IPS DF 19.7 (cell line): ENCODE results near the gene PLLP.

Source experiments
- DNase-seq: peaks from one replicate; pipeline ENCODE4 v3.0.0-alpha.2; 2013; ENCODE audit warnings: low read depth, low spot score

PLLP gene, protein sequence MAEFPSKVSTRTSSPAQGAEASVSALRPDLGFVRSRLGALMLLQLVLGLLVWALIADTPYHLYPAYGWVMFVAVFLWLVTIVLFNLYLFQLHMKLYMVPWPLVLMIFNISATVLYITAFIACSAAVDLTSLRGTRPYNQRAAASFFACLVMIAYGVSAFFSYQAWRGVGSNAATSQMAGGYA

DNA sequence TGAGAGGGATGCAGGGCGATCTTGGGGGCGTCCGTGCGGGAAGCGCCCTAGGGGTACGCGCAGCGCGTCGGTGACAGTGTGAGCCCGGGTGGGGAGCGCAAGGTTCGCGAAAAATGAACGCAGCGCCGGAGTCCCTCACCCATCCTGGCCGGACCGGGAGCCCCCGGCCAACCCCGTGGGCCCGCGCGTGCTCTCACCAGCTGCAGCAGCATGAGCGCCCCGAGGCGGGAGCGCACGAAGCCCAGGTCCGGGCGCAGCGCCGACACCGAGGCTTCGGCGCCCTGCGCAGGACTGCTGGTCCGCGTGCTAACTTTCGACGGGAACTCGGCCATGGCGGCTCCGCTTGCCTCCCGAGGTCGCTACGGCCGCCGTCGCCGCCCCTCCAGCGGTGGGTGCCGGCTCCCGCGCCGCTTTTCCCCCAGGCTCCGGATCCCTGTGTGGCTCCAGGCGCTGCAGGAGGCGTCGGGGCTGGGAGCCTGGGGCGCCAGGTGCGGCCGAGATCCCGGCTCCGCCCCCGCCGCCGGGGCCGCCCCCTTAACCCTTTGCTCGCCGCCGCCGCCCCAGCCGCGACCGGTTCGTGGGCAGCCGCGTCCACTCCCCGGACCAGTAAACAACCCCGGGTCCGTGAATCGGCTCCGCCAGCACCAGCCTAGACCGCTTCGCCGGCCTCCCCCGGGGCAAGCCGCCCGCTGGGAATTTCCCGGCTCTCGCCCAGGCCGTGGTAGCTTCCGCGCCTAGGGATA lies at the start of gene PLLP:
Gene PLLP (minus strand): TSS at position 464 of the 743 bp plus-strand sequence. CDS start 132 bp downstream, at position 332.
- DNase-seq: no peak

DNA sequence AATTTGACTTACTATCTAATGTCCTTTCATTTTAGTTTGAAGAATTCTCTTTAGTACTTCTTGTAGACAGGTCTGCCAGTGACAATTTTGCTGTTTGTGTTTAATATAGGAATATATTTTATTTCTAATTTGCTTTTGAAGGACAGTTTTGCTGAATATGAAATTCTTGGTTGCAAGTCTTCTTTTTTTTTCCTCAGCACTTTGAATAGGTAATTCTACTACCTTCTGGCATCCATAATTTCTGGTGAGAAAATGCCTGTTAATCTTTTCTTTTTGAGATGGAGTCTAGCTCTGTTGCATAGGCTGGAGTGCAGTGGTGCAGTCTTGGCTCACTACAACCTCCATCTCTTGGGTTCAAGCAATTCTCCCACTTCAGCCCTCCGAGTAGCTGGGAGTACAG lies 48.9 kb upstream of the PLLP start:
- DNase-seq: no peak

DNA sequence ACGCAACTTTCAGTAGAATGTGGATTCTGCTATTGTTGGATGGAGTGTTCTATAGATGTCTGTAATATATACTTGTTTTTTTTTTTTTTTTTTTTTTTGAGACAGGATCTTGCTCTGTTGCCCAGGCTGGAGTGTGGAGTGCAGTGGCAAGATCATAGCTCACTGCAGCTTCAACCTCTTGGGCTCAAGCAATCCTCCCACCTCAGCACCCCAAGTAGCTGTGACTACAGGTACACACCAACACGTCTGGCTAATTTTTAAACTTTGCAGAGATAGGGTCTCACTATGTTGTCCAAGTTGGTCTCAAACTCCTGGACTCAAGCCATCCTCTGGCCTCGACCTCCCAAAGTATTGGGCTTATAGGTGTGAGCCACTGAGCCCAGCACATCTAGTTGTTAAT lies 46.9 kb upstream of the PLLP start:
- no peak for DNase-seq

DNA sequence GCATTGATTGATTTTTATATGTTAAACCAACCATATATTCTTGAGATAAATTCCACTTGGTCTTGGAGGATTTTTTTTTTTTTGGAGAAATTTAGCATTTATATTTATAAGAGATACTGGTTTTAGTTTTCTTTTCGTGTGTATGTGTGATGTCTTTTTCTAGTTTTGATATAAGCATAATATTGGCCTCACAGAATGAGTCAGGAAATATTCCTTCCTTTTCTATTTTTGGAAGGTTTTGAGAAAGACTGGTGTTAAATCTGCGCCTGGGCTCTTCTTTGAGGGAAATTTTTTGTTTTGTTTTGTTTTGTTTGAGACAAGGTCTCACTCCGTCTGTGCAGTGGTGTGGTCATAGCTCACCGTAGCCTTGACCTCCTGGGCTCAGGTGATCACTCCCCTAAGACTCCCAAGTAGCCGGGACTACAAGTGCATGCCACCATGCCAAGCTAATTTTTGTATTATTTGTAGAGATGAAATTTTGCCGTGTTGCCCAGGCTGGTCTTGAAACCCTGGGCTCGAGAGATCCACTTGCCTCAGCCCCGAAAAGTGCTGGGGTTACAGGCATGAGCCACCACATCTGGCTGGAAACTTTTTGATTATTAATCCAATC lies 45.4 kb upstream of the PLLP start:
- no peak for DNase-seq

DNA sequence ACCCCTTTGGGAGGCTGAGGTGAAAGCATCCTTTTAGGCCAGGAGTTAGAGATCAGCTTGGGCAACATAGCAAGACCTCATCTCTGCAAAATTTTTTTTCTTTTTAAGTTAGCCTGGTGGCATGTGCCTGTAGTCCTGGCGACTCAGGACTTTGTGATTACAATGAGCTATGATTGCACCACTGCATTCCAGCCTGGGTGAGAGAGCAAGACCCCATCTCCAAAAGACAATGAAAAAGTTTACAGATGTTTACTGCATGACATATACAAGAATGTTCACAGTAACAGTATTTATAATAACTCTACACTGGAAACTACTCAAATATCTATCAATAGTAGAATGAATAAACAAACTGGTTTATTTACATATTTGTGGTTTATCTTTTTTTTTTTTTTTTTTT lies 41.0 kb upstream of the PLLP start:
- no peak for DNase-seq

DNA sequence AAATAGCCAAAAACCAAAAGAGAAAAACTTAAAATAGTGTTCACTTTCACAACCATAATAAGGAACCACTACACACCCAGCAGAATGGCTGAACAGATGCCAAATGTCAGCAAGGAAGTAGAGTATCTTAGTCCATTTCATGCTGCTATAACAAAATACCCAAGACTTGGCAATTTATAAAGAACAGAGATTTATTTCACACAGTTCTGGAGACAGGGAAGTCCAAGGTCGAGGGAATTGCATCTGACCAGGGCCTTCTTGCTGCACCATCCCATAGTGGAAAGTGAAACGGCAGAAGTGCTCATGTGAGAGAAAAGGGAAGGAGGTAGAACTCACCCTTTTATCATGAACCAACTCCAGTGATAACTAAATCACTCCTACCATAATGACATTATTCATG lies 40.3 kb upstream of the PLLP start:
- DNase-seq: no peak

DNA sequence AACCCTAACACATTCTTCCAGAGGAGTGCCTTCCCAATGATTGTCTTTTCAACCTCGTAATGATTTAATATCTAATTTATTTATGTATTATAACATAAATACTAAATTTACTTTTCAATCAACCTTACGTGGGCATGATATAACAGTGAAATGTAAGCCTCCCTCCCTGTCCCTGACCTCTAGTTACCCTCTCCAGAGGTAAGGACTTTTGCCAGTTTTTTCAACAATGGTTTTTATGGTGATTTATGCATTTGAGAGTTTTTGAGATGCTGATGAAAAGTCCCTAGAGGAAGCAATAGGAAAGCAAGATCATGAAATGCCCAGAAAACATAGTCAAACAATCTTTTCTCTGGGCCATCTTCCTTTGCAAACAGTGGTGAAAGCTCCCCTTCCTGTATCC lies 35.2 kb upstream of the PLLP start:
- no peak for DNase-seq

DNA sequence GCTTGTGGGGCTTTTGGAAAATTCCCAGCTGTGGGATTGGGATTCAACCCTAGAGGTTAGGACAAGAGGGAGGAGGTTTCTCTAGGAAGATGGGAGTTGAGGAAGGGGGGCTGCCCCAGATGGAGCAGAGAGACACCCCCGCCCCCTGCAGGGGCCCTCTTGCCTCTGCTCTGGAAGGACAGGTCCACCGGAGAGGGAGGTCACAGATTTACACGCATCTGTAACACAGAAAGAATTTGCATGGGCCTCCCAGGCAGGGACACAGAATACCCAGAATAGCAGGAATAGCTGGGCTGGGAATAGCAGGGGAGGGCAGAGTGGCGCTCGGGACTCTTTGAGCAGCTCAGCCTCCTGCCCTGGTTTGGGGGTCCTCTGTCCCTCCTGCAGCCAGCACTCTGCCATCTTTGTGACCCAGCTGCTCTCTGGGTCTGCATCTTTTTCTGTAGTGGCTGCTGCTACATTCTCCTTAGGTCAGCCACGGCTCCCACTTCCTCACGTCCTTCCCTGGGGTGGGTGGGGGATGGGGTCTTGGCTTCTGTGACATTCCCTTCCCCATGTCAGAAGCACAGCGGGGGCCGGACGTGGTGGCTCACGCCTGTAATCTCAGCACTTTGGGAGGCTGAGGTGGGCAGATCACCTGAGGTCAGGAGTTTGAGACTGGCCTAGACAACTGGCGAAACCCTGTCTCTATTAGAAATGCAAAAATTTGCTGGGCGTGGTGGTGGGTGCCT lies 33.9 kb upstream of the PLLP start:
- DNase-seq: no peak

DNA sequence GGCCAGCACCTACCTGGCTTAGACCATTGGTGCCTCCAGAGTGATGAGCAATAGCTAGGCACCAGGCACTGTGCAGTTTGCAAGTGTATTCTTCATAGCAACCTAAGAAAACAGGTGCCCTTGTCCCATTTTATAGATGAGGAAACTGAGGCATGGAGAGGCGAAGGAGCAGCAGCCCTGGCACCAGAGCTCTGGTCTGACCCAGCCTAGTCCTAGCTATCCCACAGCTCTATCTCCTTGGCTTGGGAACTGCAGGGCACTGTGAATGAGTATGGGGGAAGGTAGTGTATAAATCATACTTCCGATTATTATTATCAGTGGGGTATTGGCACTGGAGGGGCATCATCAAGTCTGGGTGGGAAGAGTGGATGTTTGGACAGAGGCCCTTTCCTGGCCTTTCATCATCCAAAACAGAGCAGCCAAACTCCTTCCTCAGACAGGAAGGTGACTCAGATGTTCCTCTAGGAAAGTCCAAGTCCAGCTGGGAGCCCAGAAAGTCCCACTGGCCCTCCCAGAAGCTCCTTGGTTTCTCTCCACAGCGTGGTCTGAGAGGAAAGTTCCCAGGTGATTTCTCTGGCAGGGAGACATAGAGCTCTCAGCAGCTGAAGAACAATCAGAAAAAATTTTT lies 32.0 kb upstream of the PLLP start:
- DNase-seq: no peak

DNA sequence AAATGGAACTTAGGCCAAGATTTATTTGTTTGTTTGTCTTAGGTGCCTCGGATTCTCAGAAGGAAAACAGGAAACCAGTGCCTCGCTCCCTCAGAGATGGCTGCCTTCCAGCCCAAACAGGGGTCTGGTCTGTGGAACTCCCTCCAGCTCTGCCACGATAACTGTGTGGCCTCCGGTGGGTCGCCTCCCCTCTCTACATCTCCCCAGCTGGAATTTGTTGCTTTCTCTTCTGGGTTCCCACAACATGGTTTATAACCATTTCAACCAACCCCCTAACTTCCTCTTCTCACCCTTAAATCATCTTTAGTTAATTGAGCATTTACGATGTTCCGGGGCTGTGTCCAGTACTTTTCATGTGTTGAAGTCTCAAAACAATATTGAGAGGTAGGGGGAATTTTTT lies 30.9 kb upstream of the PLLP start:
- no peak for DNase-seq

DNA sequence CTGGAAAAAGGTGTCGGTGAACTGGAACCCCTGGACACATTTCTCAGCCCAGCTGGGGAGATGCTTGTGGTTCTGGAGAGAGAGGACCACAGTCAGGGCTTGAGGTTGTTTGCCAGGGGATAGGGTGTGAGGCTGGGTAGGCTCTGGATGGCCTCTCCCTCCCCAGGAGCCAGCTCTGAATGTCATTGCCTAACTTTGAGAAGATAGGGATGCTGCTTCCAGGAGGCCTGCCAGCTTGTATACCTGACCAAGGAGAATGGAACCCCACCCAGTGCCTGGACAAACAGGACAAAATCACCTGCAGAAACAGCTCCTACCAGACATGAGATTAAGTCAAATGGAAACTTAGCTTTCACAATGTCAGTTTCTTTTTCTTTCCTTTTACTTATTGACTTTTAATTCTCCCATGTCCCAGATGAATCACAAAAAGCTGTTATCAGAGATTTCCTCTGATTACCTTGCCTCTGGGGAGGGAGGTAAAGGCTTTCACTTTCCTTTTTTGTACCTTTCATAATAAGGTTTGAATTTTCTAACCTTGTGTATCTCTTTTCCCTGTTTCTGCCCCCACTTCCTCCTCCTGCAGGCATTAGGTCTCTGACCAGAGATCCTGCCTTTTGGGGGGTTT lies 29.8 kb upstream of the PLLP start:
- no peak for DNase-seq

DNA sequence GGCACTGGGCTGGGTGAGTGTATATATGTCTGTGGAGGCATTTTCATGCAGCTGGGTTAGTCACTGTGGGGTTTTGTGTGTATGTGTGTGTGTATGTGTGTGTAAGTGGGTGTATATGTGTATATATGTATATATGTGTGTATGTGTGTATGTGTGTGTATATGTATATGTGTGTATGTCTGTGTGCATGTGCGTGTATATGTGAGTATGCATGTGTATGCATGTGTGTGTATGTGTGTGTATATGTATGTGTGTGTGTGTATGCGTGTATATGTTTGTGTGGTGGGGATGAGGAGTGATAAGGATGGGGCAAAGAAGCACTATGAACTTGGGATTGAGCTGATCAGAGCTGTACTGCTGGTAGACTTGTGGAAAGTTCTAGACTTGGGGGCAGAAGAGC lies 29.0 kb upstream of the PLLP start:
- no peak for DNase-seq

DNA sequence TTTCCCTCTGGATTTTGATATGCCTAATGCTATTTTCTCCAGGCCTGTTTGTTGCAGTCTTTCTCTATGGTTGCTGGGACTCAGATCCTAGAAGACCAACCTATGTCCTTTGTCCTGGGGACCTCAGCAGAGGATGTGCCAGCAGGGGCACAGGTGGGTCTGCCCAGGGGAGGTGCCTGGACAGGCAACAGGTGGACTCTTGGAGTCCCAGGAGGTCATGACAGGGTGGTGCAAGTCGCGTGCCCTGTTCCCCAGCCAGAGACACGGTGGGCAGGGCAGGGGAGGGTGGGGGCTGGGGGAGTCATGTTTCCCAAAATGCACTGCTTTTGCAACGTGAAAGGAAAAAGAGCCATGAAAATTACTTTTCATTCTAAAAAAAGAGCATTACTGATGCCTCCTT lies 26.3 kb upstream of the PLLP start:
- no peak for DNase-seq

DNA sequence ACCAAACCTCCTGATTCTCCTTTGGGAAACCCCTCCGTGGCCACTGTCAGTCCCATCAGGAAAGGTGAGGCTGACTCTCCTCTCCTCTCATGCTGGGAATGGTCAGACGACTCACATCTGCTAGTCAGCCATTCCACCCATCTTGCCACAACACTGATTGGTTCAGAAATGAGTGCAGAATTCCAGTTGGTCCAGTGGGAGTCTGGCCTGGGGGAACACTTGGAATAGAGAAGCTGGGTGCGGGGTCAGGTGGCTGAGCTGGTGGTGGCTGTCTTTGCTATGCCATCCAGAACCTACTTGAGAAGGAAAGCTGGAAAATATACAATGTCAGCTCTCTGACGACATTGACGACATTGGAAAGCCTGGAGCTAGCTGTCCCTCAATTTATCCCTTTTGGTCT lies 23.6 kb upstream of the PLLP start:
- no peak for DNase-seq

DNA sequence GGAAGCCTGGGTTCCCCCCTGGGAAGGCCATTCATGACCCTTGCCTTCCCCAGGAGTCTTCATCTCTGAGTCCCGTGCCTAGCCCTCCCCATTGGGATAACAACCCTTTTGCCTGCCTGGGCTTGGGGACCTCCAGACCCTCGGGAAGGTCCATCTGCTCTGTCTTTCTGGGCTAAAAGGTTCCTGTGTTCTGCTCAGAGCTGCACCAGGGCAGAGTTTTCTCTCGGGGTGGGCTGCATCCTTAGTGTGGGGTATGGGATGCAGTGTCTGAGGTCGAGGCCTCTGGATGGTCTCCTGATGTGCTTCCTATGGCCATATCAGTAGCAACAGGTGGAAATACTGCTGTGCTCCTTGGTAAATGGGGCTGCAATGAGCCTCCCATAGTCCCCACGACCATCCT lies 22.9 kb upstream of the PLLP start:
- DNase-seq: no peak

DNA sequence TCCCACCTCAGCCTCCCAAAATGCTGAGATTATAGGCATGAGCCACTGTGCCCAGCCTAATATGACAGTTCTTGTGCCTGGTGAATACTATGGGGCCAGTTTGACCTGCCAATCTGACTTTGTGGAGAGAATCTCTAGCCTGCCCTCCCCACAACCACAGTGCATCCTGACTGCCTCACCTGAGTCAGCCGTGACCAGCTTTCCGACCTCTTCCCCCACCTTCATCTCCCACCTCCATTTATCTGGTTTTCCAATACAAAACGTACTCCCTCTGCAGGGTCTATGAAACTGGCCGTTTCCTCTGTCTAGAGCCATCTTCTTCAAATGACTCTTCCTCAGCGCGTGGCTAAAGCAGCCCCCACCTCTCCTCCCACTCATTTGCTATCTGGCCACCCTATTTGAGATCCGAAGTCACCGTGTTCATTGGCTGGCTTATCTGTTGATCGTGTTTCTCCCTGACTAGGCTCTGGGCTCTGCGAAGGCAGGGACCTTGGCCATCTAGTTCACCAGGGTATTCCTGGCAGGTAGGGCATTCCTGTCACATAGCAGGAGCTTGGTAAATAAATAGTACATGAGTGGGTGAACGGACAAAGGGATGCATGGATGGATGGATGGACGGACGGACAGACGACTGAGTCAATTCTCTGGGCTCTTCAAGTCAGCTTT lies 22.3 kb upstream of the PLLP start:
- DNase-seq: no peak

DNA sequence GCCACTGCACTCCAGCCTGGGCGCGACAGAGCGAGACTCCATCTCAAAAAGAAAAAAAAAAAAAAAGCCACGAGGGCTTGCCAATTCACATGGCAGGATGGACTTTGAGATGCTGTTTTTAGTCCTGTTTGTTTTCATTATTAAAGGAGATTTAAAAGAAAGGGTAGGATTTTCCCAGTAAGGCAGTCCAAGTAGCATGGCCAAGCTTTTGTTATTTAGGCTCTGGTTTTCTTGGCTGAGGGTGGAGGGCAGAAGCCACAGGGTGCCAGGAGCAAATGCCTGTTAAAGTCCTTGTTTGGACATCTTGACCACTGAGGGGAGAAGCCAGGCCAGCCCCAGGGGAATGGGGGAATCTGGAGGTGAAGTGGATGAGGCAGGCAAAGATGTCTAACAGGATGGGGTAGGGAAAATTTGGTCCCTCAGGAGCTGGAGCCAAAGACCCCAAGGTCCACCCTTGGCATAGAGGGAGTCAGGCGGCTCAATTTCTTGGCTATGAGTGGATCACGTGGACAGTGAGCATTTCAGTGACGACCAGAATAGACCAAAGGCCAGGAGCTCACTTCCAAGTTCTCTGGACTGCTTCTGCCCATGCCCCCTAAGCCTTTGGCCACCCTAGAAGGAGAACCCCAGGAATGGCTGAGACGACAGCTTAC lies 20.8 kb upstream of the PLLP start:
- no peak for DNase-seq

DNA sequence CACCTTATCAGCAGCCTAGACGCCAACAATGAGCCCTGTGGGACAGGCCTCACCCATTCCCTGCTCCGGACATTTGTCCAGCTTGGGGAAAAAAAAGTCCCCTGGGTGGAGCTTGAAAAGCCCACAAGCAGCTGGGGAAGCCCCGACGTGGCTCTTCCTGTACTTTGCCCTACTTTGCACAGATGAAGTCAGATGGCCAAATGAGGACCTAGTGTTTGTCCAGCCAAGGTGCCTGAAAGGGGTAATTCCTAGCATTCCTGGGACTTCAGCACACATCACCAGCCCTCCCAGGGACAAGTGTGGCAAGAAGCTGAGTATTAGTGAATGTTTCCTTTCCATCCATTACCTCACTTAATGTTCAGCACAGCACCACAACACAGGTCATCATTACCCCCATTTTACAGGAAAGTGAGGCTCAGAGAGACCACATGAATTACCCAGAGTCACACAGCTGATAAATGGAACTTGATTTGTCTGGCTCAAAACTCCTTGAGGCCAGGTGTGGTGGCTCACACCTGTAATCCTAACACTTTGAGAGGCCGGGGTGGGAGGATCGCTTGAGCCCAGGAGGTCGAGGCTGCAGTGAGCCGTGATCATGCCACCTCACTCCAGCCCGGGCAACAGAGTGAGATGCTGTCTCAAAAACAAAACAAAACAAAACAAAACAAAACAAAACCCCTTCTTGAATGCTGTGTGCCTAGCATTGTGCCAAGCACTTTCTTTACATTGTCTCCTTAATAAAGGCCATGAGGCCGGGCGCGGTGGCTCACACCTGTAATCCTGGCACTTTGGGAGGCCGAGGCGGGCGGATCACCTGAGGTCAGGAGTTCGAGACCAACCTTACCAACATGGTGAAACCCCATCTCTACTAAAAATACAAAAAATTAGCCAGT lies 19.9 kb upstream of the PLLP start:
- DNase-seq: no peak

DNA sequence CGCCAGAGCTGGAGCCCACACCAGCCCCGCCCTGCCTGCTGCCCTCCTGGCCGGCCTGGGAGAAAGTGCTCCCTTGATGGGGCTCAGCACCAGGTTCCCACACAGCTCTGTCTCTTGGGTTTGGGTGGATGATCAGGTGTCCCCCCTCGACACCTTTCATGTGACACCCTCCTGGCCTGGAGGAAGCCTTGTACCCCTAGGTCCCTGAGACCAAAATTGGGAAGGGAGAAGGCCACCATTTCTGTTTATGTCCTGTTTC lies 19.4 kb upstream of the PLLP start:
- no peak for DNase-seq
